K562 (cell line): ENCODE results near the gene RNF207. TPM values are rescaled to one million over a fixed set of nuclear protein-coding genes. Genes with fewer than 3 reads are reported as not detected.

ENCODE experiments used
- ASH1L ChIP-seq: fragments of 450-650 bp; IDR thresholded peaks from 2 replicates; pipeline ENCODE4 v1.6.1; 2018; ENCODE audit warnings: borderline replicate concordance, mild to moderate bottlenecking, low read depth; ENCODE audit not compliant: partially characterized antibody
- CEBPZ ChIP-seq: fragments of 150-350 bp; IDR thresholded peaks from 2 replicates; pipeline ENCODE4 v1.6.1; 2014; ENCODE audit warnings: low read depth, mild to moderate bottlenecking, low read length, borderline replicate concordance
- HDAC1 ChIP-seq, 2 experiments: fragments of 450-650 bp; IDR thresholded peaks; 2 replicates each; pipeline ENCODE4 v1.6.1; 2016 to 2017; ENCODE audit warnings: inconsistent platforms in 1 of 2, mild to moderate bottlenecking in 1 of 2, moderate library complexity in 1 of 2
- MIER1 ChIP-seq: fragments of 450-650 bp; IDR thresholded peaks from 2 replicates; pipeline ENCODE4 v1.6.1; 2016; ENCODE audit warnings: antibody characterized with exemption, mild to moderate bottlenecking, low read depth
- NEUROD1 ChIP-seq: fragments of 150-350 bp; IDR thresholded peaks from 2 replicates; pipeline ENCODE4 v1.6.1; 2014; ENCODE audit warnings: borderline replicate concordance, low read length, low read depth; ENCODE audit not compliant: partially characterized antibody
- PHF8 ChIP-seq: fragments of 200-600 bp; sonication (generic); IDR thresholded peaks from 2 replicates; pipeline ENCODE4 v1.6.1; 2012; ENCODE audit warnings: mixed run types, mild to moderate bottlenecking, inconsistent platforms, low read length, moderate library complexity, borderline replicate concordance
- PTBP1 ChIP-seq: fragments of 200-400 bp; formaldehyde crosslinking; IDR thresholded peaks from 2 replicates; pipeline ENCODE4 v1.6.1; 2017; ENCODE audit warnings: low read depth, low read length
- SMAD1 ChIP-seq: fragments of 150-350 bp; IDR thresholded peaks from 2 replicates; pipeline ENCODE4 v1.6.1; 2014; ENCODE audit warnings: low read length, low read depth; ENCODE audit not compliant: partially characterized antibody
- SMARCA4 ChIP-seq: fragments of 450-650 bp; IDR thresholded peaks from 2 replicates; pipeline ENCODE4 v1.6.1; 2016
- SOX6 ChIP-seq: fragments of 450-650 bp; IDR thresholded peaks from 2 replicates; pipeline ENCODE4 v1.6.1; 2014; ENCODE audit warnings: mild to moderate bottlenecking
- ZFP1 ChIP-seq: fragments of 450-650 bp; formaldehyde crosslinking; IDR thresholded peaks from 2 replicates; pipeline ENCODE4 v1.4.0; 2020; ENCODE audit warnings: mild to moderate bottlenecking, mixed read lengths
- ZNF124 ChIP-seq: sonication (generic); formaldehyde crosslinking; IDR thresholded peaks from 2 replicates; pipeline ENCODE4 v1.8.1; 2022; ENCODE audit warnings: missing genetic modification reagents
- ZNF75A ChIP-seq: fragments of 450-650 bp; formaldehyde crosslinking; IDR thresholded peaks from 2 replicates; pipeline ENCODE4 v1.4.0; 2020; ENCODE audit warnings: mild to moderate bottlenecking
- polyA plus RNA-seq, 8 experiments: library from polyadenylated mRNA; depleted of rRNA in 4 of 8; stranded (reverse) in 5 of 8; unstranded in 3 of 8; fragments of >200 nt; fragmentation: Nextera tagmentation in 2 of 8; fragmentation: Illumina TruSeq in 1 of 8; extraction: Ambion mirVana in 2 of 8; extraction: Trizol in 1 of 8; gene quantifications; 2 replicates each; pipeline versions ENCODE4 v1.2.1 to v1.2.3, GENCODE V29; 2011 to 2014; ENCODE audit warnings: inconsistent platforms in 1 of 8, missing spikeins in 1 of 8
- total RNA-seq, 7 experiments: library from RNA; depleted of rRNA in 6 of 7; stranded (reverse); fragments of >200 nt in 6 of 7; fragmentation: Illumina TruSeq in 2 of 7; extraction: Trizol in 2 of 7; gene quantifications; 2 replicates each; pipeline versions ENCODE4 v1.2.1 to v1.2.3, GENCODE V29; 2011 to 2021; ENCODE audit warnings: low replicate concordance in 1 of 7
- TF ChIP-seq, protein P1 (sequence below): sonication (generic); formaldehyde crosslinking; IDR thresholded peaks from 2 replicates; pipeline ENCODE4 v1.8.0; 2022; ENCODE audit warnings: missing genetic modification reagents, mild to moderate bottlenecking, borderline replicate concordance

Gene RNF207
- total and polyA plus RNA-seq, 9 of the 15 experiments (the other 6 are each of a cell fraction or from before 2014, with no cell fraction given): 2.7 to 30.6 (median 12.9) TPM

DNA sequence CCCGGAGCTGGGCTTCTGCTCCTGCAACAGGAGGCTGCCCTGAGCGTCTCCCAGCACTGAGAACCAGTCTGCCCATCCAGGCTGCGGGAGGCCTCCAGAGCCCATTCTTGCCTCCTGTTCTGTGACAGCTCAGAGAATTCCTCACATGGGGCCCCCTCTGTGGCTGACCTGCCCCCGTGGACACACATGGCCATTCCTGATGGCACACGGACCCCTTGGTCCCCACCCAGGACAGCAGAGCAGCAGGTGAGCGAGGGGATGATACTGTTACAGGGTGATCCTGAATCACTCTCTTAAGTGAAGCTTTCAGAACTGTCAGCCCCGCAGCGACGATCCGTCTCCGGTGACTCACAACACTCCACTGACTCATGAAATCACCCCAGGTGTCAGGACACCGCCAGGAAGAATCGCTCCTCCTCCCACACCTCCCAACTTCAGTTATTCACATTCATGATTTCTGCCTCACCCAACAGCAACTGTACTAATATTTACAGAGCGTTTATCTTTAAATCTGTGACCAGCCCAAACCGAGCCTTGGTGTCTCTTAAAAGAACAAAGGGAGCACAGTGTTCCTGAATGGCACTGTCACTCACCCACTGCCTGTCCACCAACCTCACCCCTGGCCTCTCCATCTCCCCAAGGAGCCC is 48.3 kb upstream of the RNF207 start (continued):
- TF ChIP-seq MIER1 (no peak), ZNF75A (CRISPR knock-in tag) (no peak), NEUROD1 (peak; percentile 30), ASH1L (no peak), PHF8 (no peak), SMARCA4 (peak; percentile 72), ZFP1 (CRISPR knock-in tag) (no peak), SMAD1 (no peak), CEBPZ (no peak), HDAC1 (IDR thresholded peaks at IDR 0.05) (no peak), ZNF124 (CRISPR knock-in tag) (no peak), PTBP1 (no peak), SOX6 (no peak)
- TF ChIP-seq, protein P1, sequence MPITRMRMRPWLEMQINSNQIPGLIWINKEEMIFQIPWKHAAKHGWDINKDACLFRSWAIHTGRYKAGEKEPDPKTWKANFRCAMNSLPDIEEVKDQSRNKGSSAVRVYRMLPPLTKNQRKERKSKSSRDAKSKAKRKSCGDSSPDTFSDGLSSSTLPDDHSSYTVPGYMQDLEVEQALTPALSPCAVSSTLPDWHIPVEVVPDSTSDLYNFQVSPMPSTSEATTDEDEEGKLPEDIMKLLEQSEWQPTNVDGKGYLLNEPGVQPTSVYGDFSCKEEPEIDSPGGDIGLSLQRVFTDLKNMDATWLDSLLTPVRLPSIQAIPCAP (CRISPR knock-in tag): no peak
